ENCODE measurements around the gene LEUTX.
"Not testable (repeated sequence)": the region's sequence is repeated elsewhere in the genome, so short reads cannot be mapped to it uniquely, and the experiment has no call there.

Gene LEUTX

DNA sequence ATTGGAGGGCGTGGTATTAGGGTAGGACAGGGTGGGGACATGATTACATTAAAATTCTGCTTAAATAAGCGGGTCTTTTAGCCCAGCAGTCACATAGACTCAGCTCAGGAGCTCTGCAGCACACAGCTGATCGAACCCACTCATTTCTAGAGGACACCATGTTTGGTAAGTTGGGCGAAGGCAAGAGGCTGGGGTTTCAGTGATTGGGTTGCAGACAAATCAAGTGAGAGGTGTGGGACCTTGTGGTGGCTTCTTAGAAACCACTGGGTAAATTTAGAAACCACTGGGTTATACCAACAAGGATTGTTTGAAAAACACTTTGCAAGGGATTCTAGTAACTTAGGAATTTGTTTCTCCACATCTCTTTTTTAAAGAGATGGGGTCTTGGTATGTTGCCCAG, at the start of gene LEUTX:
Gene LEUTX (plus strand): TSS at position 92 of the 400 bp plus-strand sequence. CDS start 67 bp downstream, at position 159.
- no peak for DNase-seq

- no peak for DNase-seq
Observed at GRCh38 chr19:39729594-39729993, 49.1 kb upstream of the LEUTX start.

- no peak for DNase-seq
Observed at GRCh38 chr19:39731685-39732084, 47.0 kb upstream of the LEUTX start.

DNA sequence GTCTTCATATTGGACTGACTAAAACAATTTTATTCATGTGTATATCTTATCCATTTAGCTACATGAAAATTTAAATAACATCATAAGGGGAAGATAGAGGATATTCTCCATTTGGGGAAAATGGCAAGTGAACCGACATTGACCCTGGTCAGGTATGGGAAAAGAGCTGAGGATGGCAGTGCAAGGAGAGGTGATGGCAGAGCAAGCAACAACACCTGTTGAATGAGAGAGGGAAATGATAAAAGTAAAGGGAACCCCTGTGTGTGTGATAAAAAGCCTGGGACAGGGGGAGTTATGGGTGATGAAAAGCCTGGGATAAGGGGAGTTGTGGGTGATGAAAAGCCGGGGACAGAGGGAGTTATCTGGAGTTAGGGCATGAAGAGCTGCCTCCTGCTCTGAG, 44.8 kb upstream of the LEUTX start:
- DNase-seq = no peak

DNA sequence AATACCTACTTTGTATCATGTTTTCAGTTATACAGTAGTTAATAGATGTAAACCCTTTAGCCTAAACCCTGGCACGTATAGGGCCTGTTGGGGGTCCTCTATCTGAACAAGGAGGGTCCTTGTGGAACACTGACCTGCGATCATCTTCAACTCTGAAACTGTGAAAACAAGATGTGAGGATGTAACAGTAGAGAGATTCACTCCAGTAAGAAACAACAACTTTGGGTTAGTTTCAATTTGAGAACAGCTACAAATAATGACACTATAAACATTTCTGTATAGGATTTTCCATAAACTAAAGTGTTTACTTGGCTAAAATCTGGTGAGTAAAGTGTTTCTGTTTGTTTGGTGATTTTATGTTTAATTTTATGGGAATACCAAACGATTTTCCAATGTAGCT, 43.0 kb upstream of the LEUTX start:
- no peak for DNase-seq

- DNase-seq = no peak
Observed at GRCh38 chr19:39736088-39736487, 42.6 kb upstream of the LEUTX start.

- DNase-seq = no peak
Observed at GRCh38 chr19:39737351-39737750, 41.3 kb upstream of the LEUTX start.

DNA sequence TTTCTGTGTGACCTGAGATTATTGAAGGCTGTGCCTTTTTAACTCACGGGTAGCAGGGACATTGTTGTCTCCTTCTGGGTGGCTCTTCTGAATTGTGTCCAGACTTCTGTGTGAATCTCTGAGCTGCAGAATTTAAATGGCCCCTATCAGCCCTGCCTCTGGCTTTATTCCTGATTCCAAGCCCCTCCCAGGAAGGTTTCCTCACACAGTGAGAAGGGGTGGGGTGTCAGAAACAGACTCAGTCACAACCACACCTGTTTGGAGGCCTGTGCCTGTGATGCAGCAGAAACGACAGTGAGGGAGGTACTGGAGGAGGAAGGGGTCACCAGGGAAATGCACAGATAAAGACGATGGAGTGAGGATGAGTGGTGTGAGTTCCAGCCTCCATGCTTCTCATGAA, 40.8 kb upstream of the LEUTX start, which contains the start of gene CLC:
Gene CLC (minus strand): TSS at position 139 of the 400 bp plus-strand sequence. CDS start 77 bp downstream, at position 62.
- no peak for DNase-seq

- no peak for DNase-seq
Observed at GRCh38 chr19:39738814-39739213, 39.8 kb upstream of the LEUTX start.

- no peak for DNase-seq
Observed at GRCh38 chr19:39740395-39740794, 38.3 kb upstream of the LEUTX start.

- DNase-seq = no peak
Observed at GRCh38 chr19:39745643-39746042, 33.0 kb upstream of the LEUTX start.

DNA sequence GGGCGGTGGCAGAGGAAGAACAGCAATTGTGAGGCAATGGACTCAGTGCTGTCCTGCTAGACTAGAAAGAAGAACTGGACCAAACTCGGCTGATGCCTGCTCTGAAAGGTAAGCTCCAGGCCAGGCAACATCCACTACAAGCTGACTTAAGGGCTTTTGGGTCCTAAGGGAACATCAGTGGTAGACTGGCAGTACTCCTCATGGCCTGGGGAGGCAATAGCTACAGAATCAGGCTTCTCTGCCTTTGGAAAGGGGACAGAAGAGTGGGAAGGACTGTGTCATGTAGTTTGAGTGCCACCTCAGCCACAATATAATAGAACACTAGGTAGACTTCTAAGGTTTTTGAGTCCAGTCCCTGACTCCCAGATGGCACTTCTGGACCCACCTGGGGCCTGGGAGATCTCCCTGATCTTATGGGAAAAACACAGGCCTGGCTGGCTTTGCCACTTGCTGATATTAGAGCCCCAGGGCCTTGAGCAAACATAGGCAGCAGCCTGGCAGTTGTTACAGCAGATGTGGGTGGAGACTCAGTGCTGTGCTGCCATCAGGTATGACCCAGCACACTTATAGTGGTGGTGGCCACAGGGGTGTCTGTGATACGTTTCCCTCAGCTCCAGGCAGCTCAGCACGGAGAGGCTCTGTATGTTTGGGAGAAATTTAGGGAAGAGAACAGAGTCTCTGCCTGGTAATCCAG, 31.7 kb upstream of the LEUTX start:
- no peak for DNase-seq

DNA sequence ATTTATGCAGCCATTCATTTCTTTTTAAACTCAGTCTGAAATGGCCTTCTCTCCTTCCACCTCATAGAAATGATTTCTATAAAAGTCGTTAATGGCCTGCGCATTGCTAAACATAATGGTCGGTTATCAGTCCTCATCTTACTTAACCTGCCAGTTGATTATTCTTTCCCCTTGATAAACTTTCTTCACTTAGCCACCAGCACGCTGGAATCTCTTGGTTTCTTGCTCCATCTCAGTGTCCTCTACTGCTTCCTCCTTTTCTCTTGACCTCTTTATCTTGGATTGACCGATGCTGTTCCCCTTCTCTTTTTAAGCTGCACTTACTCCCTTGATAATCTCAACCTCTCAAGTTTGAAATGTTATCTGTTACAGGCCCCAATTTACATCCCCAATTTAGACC, 28.7 kb upstream of the LEUTX start:
- no peak for DNase-seq

- no peak for DNase-seq
Observed at GRCh38 chr19:39752390-39752789, 26.3 kb upstream of the LEUTX start.

DNA sequence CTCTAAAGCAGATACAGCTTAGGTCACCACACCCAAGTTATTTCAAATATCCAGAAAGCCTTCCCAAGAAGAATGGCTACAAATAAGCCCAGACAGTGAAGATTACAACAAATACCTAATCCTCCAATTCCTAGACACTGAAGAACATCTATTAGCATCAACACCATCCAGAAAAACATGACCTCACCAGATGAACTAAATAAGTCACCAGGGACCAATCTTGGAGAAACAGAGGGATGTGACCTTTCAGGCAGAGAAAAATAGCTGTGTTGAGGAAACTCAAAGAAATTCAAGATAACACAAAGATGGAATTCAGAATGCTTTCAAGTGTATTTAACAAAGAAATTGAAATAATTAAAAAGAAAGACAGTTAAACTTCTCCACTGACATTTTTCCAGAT, 25.9 kb upstream of the LEUTX start:
- DNase-seq = no peak

GRCh38 chr19:39754544-39754943, 24.1 kb upstream of the LEUTX start:
- DNase-seq = no peak

GRCh38 chr19:39754971-39755370, 23.7 kb upstream of the LEUTX start:
- DNase-seq = no peak

DNA sequence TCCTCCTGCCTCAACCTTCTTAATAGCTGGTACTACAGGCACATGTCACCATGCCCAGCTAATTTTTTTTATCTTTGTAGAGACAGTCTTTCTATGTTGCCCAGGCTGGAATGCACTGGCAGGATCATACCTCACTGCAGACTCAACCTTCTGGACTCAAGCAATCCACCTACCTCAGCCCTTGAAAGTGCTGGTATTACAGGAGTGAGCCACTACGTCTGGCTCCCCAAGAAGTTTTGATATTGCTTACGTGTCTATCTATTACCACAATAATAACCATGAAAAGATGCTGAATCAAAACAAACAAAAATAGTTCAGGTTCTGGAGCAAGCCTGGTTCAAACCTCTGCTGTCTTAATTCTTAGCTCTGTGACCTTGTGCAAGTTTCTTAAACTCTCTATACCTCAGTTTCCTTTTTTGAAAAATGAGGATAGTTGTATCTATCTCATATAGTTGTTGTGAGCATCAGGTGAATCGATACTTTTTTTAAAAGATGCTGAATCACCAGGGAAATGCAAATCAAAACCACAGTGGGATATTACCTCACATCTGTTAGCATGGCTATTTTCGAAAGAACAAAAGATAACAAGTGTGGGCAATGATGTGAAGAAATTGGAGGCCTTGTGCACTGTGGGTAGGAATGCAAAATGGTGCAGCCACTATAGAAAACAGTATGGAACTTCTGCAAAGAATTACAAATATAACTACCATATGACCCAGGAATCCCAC, 19.0 kb upstream of the LEUTX start:
- DNase-seq = no peak

GRCh38 chr19:39761851-39762250, 16.8 kb upstream of the LEUTX start:
- DNase-seq = not testable (repeated sequence)

- DNase-seq = no peak
Observed at GRCh38 chr19:39765091-39766076, 13.3 kb upstream of the LEUTX start.

GRCh38 chr19:39768334-39768733, 10.3 kb upstream of the LEUTX start:
- DNase-seq = no peak

- DNase-seq = no peak
Observed at GRCh38 chr19:39768786-39769185, 9.9 kb upstream of the LEUTX start.

- no peak for DNase-seq
Observed at GRCh38 chr19:39780894-39781293, 2.2 kb downstream of the LEUTX start.

Data from cerebellar nuclear complex (tissue), 1 donor.